Cardiac fibroblast (primary cell): ENCODE data around the gene CAMSAP1.
"Not testable (repeated sequence)": the region's sequence is repeated elsewhere in the genome, so short reads cannot be mapped to it uniquely, and the experiment has no call there.

Source experiments
- DNase-seq, 2 donors: peaks; one replicate each; pipeline versions ENCODE4 v3.0.0 to v3.0.0-alpha.2; 2010; ENCODE audit warnings: low read depth in 2 of 2
- H3K4me3 ChIP-seq, 2 donors: replicated peaks in 1 of 2; 1 replicate in 1 of 2; 2 replicates in 1 of 2; pipeline ENCODE4 v1.5.1; 2011; ENCODE audit warnings: low read depth in 2 of 2, low read length in 2 of 2, mild to moderate bottlenecking in 2 of 2, moderate library complexity in 1 of 2
- CTCF ChIP-seq: IDR thresholded peaks from one replicate; pipeline ENCODE4 v1.5.1; 2011; ENCODE audit warnings: low read depth, mild to moderate bottlenecking, low read length, inconsistent platforms

The CAMSAP1 gene

DNA sequence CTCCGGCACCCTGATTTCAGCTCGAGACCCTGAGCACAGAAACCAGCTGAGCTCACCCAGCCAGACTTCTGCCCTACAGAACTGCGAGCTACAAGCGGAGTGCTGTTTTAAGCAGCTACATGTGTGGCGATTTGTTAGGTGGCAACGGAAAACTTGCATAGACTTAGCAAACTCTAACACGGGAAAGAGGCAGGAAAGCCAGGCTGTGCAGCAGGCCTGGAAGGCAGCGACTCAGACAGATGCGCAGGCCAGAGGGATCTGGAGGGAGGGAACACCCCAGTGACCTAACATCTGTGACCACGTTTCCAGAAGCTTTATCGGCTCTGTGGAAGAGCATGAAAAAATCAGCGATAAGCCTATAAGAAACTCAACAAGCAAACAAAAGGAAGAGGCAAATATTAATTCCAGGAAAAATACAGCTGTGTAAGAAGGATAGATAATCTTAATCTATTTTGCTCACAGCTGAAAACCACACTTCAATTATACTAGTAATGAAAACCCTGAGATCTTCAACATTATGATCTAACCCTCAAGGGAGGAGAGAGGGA is 42.9 kb upstream of the CAMSAP1 start:
- no peak for DNase-seq
- no peak overlapping the region for H3K4me3 ChIP-seq
- no peak for TF ChIP-seq CTCF

- no peak for DNase-seq
- TF ChIP-seq CTCF, result no peak
- no peak overlapping the region for H3K4me3 ChIP-seq
Observed at GRCh38 chr9:135949501-135950134, 42.3 kb upstream of the CAMSAP1 start.

DNA sequence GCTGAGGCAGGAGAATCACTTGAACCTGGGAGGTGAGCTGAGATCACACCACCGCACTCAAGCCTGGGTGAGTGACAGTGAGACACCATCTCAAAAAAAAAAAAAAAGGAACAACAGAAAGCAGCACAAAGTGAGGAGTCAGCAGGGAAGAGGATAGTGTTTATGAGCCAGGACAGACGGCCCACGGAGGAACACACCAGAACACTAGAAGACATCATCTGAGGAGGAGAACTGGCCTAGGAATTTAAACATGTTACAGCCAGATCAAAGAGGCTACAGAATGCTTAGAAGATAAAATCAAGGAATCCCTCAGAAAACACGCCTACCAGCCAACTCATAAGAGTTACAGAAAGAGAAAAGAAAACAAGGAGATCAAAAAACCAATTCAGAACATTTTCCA is 41.6 kb upstream of the CAMSAP1 start:
- H3K4me3 ChIP-seq, result no peak overlapping the region
- no peak for TF ChIP-seq CTCF
- no peak for DNase-seq

- DNase-seq, result no peak
- TF ChIP-seq CTCF, result no peak
- H3K4me3 ChIP-seq, result no peak overlapping the region
Observed at GRCh38 chr9:135948446-135948845, 41.1 kb upstream of the CAMSAP1 start.

DNA sequence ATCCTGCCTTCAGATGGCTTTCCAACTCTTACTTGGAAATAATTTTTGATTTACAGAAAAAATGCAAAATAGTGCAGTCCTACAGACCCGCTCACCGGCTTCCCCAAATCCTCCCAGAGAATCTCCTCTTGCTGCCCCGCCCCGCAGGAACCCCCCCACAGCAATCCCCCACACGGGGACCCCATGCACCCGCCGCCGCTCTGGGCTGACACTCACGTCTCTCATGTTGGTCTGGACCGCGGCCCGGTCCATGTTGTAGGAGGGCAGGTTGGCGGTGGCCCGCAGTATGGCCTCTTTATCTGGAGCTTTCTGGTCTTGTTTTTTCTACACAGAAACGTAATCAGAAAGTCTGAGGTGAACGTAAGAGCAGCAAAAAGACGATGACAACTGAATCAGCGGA is 40.2 kb upstream of the CAMSAP1 start:
- no peak for DNase-seq
- no peak for TF ChIP-seq CTCF
- no peak overlapping the region for H3K4me3 ChIP-seq

DNA sequence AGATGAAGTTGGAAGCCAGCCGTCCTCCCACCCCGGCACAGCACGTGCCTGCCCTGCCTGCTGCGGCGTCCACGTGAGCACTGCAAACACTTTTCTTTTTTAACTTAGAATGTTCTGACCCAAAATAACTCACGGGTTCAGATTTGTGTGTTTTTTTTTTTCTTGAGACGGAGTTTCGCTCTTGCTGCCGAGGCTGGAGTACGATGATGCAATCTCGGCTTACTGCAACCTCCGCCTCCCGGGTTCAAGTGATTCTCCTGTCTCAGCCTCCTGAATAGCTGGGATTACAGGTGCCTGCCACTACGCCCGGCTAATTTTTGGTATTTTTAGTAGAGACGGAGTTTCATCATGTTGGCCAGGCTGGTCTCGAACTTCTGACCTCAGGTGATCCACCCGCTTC is 39.8 kb upstream of the CAMSAP1 start:
- H3K4me3 ChIP-seq, DNase-seq: not testable (repeated sequence)

DNA sequence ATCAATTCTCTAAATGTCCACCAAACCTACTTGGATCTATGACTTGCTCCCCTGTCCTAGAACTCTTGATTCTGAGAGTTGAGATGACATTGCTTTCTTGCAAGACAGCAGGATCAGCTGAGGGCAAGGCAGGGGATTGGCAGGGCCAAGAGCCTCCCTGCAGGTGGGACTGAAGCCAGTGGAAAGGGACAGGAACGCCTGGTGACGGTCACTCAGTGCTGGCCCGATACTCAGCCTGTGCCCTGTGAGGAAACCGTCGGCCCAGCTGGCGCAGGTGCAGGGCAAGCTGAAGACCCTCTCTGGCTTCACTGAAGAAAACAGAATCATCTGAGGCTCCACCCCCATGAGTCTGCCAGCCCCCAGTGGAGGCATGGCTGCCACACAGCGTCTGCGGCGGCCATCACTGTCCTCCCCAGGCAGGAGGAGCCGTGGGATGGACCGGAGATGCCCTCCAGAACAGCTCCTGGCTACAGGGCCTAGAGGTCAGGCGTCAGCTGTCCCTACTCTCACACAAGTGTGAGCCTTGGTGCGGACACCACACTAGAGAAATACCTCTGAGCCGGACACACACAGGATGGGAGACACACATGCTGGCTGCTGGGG is 39.1 kb upstream of the CAMSAP1 start:
- H3K4me3 ChIP-seq, result no peak overlapping the region
- no peak for DNase-seq
- TF ChIP-seq CTCF, result no peak
